Gastroesophageal sphincter (tissue), 4 donors: Measurements from ENCODE around the gene GNG3. TPM values are rescaled to one million over a fixed set of nuclear protein-coding genes. Genes with fewer than 3 reads are reported as not detected.

Experiments
- ATAC-seq: fragments of 150-250 bp; one replicate; pipeline ENCODE4 v1.9.1; 2016; ENCODE audit warnings: mild to moderate bottlenecking, moderate library complexity
- H3K27ac ChIP-seq, 4 donors: fragments of 200-600 bp; sonication (generic) in 3 of 4; 1 replicate in 3 of 4; 2 replicates in 1 of 4; pipeline ENCODE4 v1.5.1; 2016 to 2019
- H3K27me3 ChIP-seq: fragments of 200-600 bp; sonication (generic); one replicate; pipeline ENCODE4 v1.5.1; 2019
- H3K36me3 ChIP-seq, 2 donors: fragments of 200-600 bp; sonication (generic); one replicate each; pipeline ENCODE4 v1.5.1; 2019; ENCODE audit warnings: control low read depth in 1 of 2
- H3K4me1 ChIP-seq, 3 donors: fragments of 200-600 bp; sonication (generic); 1 replicate in 2 of 3; 2 replicates in 1 of 3; pipeline ENCODE4 v1.5.1; 2016 to 2019; ENCODE audit warnings: control low read depth in 2 of 3
- H3K4me3 ChIP-seq, 2 donors: fragments of 200-600 bp; sonication (generic); one replicate each; pipeline ENCODE4 v1.5.1; 2019; ENCODE audit warnings: mild to moderate bottlenecking in 1 of 2, moderate library complexity in 1 of 2
- H3K9me3 ChIP-seq, 3 donors: fragments of 200-600 bp; sonication (generic); one replicate each; pipeline ENCODE4 v1.5.1; 2017 to 2019; ENCODE audit warnings: control low read depth in 2 of 3
- CTCF ChIP-seq, 4 experiments: fragments of 200-600 bp in 2 of 4; fragments of 450-650 bp in 2 of 4; sonication (generic) in 1 of 4; IDR thresholded peaks; one replicate each; pipeline ENCODE4 v1.5.1; 2017 to 2019; ENCODE audit warnings: antibody characterized with exemption in 4 of 4, mild to moderate bottlenecking in 2 of 4, moderate library complexity in 2 of 4
- EP300 ChIP-seq: sonication (generic); formaldehyde crosslinking; IDR thresholded peaks from one replicate; pipeline ENCODE4 v1.6.1; 2017; ENCODE audit warnings: antibody characterized with exemption, mild to moderate bottlenecking
- POLR2A ChIP-seq, 2 donors: fragments of 450-650 bp; IDR thresholded peaks; one replicate each; pipeline ENCODE4 v1.6.1; 2017; ENCODE audit warnings: antibody characterized with exemption in 2 of 2, mild to moderate bottlenecking in 2 of 2, moderate library complexity in 1 of 2
- POLR2AphosphoS5 ChIP-seq: sonication (generic); formaldehyde crosslinking; IDR thresholded peaks from one replicate; pipeline ENCODE4 v1.6.1; 2017; ENCODE audit warnings: antibody characterized with exemption
- WGBS, 2 donors: methylation state at CpG; one replicate each; pipeline ENCODE4 v1.1.5; 2018; ENCODE audit warnings: low coverage in 1 of 2; 5-methylcytosine and 5-hydroxymethylcytosine counted together
- total RNA-seq, 4 donors: library from RNA; depleted of rRNA; stranded (reverse); fragments of >200 nt; gene quantifications; one replicate each; pipeline ENCODE4 v1.1.0, GENCODE V29; 2016

Gene GNG3
- total RNA-seq, 4 donors from 2014 or later: not detected

DNA sequence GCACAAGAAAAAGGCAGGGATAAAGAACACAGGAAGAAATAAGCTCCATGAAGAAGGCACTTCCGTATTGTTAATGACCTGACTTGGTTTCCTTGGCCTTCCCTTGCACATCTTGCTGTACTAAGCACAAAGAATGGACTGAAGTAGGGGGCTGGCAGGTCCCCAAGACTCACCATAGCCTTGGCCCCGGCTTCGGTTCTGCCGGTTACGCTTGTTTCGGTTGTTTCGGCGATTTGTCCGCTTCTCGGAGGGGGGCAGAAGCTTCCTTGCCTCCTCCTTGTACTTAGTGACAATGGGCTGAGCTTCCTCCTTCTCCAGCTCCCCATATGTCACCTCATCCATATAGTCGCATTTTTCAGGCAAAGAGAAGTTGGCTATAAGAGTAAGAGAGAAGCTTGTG lies 9.3 kb downstream of the GNG3 start:
- 76 to 85% methylated on average over 11 of the region's 11 CpGs for WGBS, 2 donors
- Histone ChIP-seq H3K4me3 (no peak overlapping the region), H3K36me3 (peaks cover 27 to 100% of the 10 kb centered on the region in 2 donors), H3K27me3 (no peaks in the 10 kb centered on the region), H3K4me1 (peaks cover 0 to 31% (median 0%) of the 10 kb centered on the region in 3 donors), H3K27ac (no peak overlapping the region), H3K9me3 (no peaks in the 10 kb centered on the region)
- no peak for ATAC-seq
- TF ChIP-seq EP300: no peak
- no peak for TF ChIP-seq POLR2A (IDR thresholded peaks at IDR 0.05)
- TF ChIP-seq POLR2AphosphoS5: no peak
- no peak for TF ChIP-seq CTCF (IDR thresholded peaks at IDR 0.05)

DNA sequence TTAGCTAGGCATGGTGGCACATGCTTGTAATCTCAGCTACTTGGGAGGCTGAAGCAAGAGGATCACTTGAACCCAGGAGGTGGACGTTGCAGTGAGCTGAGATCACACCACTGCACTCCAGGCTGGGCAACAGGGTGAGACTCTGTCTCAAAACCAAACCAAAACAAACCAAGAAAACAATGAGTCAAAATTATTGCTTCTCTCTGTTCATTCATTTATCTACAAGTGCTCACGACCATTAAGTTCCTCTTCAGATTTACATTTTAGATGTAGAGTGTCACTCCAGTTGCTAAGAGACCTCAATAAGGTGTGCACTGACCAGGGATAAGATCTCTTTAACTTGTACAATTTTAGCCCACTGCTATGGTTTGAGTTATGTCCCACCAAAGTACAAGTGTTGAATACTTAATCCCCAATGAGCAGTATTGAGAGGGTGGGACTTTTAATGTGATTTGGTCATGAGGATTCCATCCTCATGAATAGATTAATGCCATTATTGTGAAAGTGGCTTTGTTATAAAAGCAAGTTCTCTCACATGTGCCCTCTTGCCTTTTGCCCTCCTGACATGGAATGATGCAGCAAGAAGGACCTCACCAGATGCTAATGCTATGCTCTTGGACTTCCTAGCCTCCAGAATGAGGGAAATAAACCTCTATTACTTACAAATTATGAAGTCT lies 12.0 kb downstream of the GNG3 start:
- Histone ChIP-seq H3K9me3 (no peaks in the 10 kb centered on the region), H3K27me3 (no peaks in the 10 kb centered on the region), H3K4me1 (peaks cover 0 to 45% (median 10%) of the 10 kb centered on the region in 3 donors), H3K27ac (peak overlapping the region in 1 of 4 donors; percentile 9), H3K4me3 (no peak overlapping the region), H3K36me3 (peaks cover 32 to 98% of the 10 kb centered on the region in 2 donors)
- ATAC-seq: no peak
- WGBS, 2 donors: 67 to 83% methylated on average over 1 to 2 of the region's 2 CpGs
- TF ChIP-seq CTCF (IDR thresholded peaks at IDR 0.05): no peak
- TF ChIP-seq POLR2AphosphoS5: no peak
- no peak for TF ChIP-seq EP300
- TF ChIP-seq POLR2A (IDR thresholded peaks at IDR 0.05): no peak

DNA sequence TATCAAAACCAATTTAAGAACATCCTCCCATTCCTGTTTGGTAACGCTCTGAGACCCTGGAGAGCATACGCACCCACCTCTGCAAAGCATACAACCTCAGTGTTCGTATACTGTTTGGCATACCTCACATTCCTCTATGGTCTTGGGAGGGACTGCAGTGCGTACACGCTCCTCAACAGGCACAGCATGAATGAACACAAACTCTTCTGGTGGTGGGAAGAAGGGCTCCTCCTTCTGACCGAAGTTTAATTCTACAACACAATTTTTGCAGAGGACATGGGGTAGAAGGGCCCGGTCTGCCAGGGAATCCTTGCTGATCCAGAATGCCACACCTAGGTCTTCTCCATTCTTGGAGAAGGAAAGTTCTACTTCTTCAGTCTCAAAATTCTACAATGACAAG lies 14.5 kb downstream of the GNG3 start:
- 64% methylated on average over 3 to 4 of the region's 7 CpGs for WGBS, 2 donors
- no peak for ATAC-seq
- Histone ChIP-seq H3K27me3 (no peaks in the 10 kb centered on the region), H3K9me3 (no peaks in the 10 kb centered on the region), H3K27ac (peak overlapping the region in 2 of 4 donors; percentile 18 to 52), H3K36me3 (peaks cover 29 to 72% of the 10 kb centered on the region in 2 donors), H3K4me3 (no peak overlapping the region), H3K4me1 (peaks cover 0 to 64% (median 12%) of the 10 kb centered on the region in 3 donors)
- TF ChIP-seq CTCF (IDR thresholded peaks at IDR 0.05) (no peak), POLR2A (IDR thresholded peaks at IDR 0.05) (no peak), EP300 (no peak)

- Histone ChIP-seq H3K36me3 (peaks cover 23 to 50% of the 10 kb centered on the region in 2 donors), H3K27ac (peak overlapping the region in 3 of 4 donors; percentile 47 to 96 (median 96)), H3K27me3 (no peaks in the 10 kb centered on the region), H3K4me1 (peaks cover 0 to 54% (median 12%) of the 10 kb centered on the region in 3 donors), H3K4me3 (peak overlapping the region in 1 of 2 donors; percentile 98), H3K9me3 (no peaks in the 10 kb centered on the region)
- TF ChIP-seq EP300: no peak
- no peak for TF ChIP-seq POLR2A (IDR thresholded peaks at IDR 0.05)
- TF ChIP-seq POLR2AphosphoS5: no peak
- no peak for TF ChIP-seq CTCF (IDR thresholded peaks at IDR 0.05)
- WGBS, 2 donors: 26 to 43% methylated on average over 8 of the region's 8 CpGs
- ATAC-seq: no peak
Observed at GRCh38 chr11:62724171-62724570, 16.7 kb downstream of the GNG3 start.

DNA sequence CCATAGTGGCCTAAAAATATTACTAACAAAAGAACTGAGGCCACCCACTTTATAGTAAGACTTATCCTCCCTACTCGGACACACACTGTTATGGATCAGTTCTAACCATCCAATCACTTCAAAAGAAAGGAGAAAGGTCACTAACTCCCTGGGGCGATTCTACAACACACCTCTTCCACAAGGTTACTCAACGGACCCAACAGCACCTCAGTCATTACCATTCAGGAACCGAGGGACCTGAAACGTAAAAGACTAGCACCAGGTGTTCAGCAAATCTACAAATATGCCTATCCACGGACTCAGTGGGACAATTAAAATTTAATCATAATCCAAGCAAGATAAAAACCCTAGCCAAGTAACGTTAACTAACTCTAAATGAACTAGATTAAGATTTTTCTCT lies 18.2 kb downstream of the GNG3 start:
- no peak for TF ChIP-seq EP300
- no peak for TF ChIP-seq POLR2A (IDR thresholded peaks at IDR 0.05)
- no peak for TF ChIP-seq CTCF (IDR thresholded peaks at IDR 0.05)
- TF ChIP-seq POLR2AphosphoS5: no peak
- H3K36me3 ChIP-seq: peaks cover 14 to 38% of the 10 kb centered on the region in 2 donors
- H3K27ac ChIP-seq: peak overlapping the region; percentile 11 to 98 (median 96)
- no peaks in the 10 kb centered on the region for H3K27me3 ChIP-seq
- peaks cover 0 to 63% (median 19%) of the 10 kb centered on the region in 3 donors for H3K4me1 ChIP-seq
- H3K9me3 ChIP-seq: no peaks in the 10 kb centered on the region
- 0% methylated on average over 6 to 7 of the region's 7 CpGs for WGBS, 2 donors
- ATAC-seq: no peak
- H3K4me3 ChIP-seq: peak overlapping the region; percentile 77 to 98
